Stimulated activated CD4-positive, alpha-beta T cell treated with anti-CD3 and anti-CD28 coated beads, Interleukin-15, amount 100 ng/mL, for 24 hours (primary cell): ENCODE measurements around the gene KRT79.
"Not testable (repeated sequence)": the region's sequence is repeated elsewhere in the genome, so short reads cannot be mapped to it uniquely, and the experiment has no call there.

Experiments used
- DNase-seq: peaks from one replicate; pipeline ENCODE4 v3.0.0-alpha.2; 2020

The KRT79 gene

GRCh38 chr12:52833922-52834726 lies at the start of gene KRT79:
TSS of gene KRT79 (minus strand) at chr12:52834311. CDS start at chr12:52834260, 51 bp downstream.
- no peak for DNase-seq

- not testable (repeated sequence) for DNase-seq
Observed at GRCh38 chr12:52880499-52880898, 46.4 kb upstream of the KRT79 start.

- peak; percentile 80 for DNase-seq
Observed at GRCh38 chr12:52879394-52880351, 45.6 kb upstream of the KRT79 start.

GRCh38 chr12:52878507-52879393 lies 44.6 kb upstream of the KRT79 start:
- DNase-seq: no peak

- DNase-seq: no peak
Observed at GRCh38 chr12:52877242-52877641, 43.1 kb upstream of the KRT79 start.

GRCh38 chr12:52876372-52876771 lies 42.3 kb upstream of the KRT79 start:
- DNase-seq: no peak

GRCh38 chr12:52874573-52875435 lies 40.7 kb upstream of the KRT79 start:
- no peak for DNase-seq

GRCh38 chr12:52873832-52874572 lies 39.9 kb upstream of the KRT79 start:
- peak; percentile 73 for DNase-seq

GRCh38 chr12:52873513-52873831 lies 39.4 kb upstream of the KRT79 start:
- no peak for DNase-seq

- no peak for DNase-seq
Observed at GRCh38 chr12:52872644-52873389, 38.7 kb upstream of the KRT79 start.

GRCh38 chr12:52871291-52872039 lies 37.4 kb upstream of the KRT79 start:
- DNase-seq: no peak

- peak; percentile 84 for DNase-seq
Observed at GRCh38 chr12:52870361-52871290, 36.5 kb upstream of the KRT79 start.

GRCh38 chr12:52867642-52868041 lies 33.5 kb upstream of the KRT79 start:
- peak; percentile 55 for DNase-seq

- no peak for DNase-seq
Observed at GRCh38 chr12:52867152-52867551, 33.0 kb upstream of the KRT79 start.

- DNase-seq: peak; percentile 50
Observed at GRCh38 chr12:52865090-52865944, 31.2 kb upstream of the KRT79 start.

GRCh38 chr12:52862023-52862422 lies 27.9 kb upstream of the KRT79 start:
- DNase-seq: no peak

GRCh38 chr12:52861511-52861910 lies 27.4 kb upstream of the KRT79 start:
- DNase-seq: no peak
